HL-60/S4 treated with retinoic acid at 250 ng/mL for 4 days and 3 days (cell line): ENCODE results near the gene LTB4R2.
"Not testable (repeated sequence)": the region's sequence is repeated elsewhere in the genome, so short reads cannot be mapped to it uniquely, and the experiment has no call there.

ENCODE experiments used
- in situ Hi-C: fragments of 300-500 bp; cut with MboI; formaldehyde crosslinking; loops from 2 replicates; pipeline ENCODE4 v1.7.0; 2022; ENCODE audit warnings: low sequenced_read_pairs

LTB4R2 gene

GRCh38 chr14:24317141-24317928 lies 7.4 kb downstream of the LTB4R2 start:
- in situ Hi-C loops: no loop called here

- in situ Hi-C loops: no loop called here
Measured at GRCh38 chr14:24321212-24321975, 11.5 kb downstream of the LTB4R2 start.

- in situ Hi-C loops: no loop called here
Measured at GRCh38 chr14:24322672-24323071, 12.7 kb downstream of the LTB4R2 start.

GRCh38 chr14:24323341-24323740 lies 13.4 kb downstream of the LTB4R2 start:
- in situ Hi-C loops: no loop called here

GRCh38 chr14:24324024-24324423 lies 14.1 kb downstream of the LTB4R2 start:
- in situ Hi-C loops: no loop called here

- in situ Hi-C loops: no loop called here
Measured at GRCh38 chr14:24325041-24325530, 15.1 kb downstream of the LTB4R2 start.

- in situ Hi-C loops: no loop called here
Measured at GRCh38 chr14:24325963-24326362, 16.0 kb downstream of the LTB4R2 start.

GRCh38 chr14:24327303-24327702 lies 17.4 kb downstream of the LTB4R2 start:
- in situ Hi-C loops: no loop called here

- in situ Hi-C loops: not testable (repeated sequence)
Measured at GRCh38 chr14:24327914-24328313, 18.0 kb downstream of the LTB4R2 start.

- in situ Hi-C loops: no loop called here
Measured at GRCh38 chr14:24329073-24329663, 19.2 kb downstream of the LTB4R2 start.

- in situ Hi-C loops: loop anchor here (5.0 kb wide), 1 partner anchor 108 kb away; no protein-coding TSS in a partner anchor
Measured at GRCh38 chr14:24329736-24330135, 19.8 kb downstream of the LTB4R2 start.

GRCh38 chr14:24330973-24331674 lies 21.2 kb downstream of the LTB4R2 start:
- in situ Hi-C loops: loop anchor here (5.0 kb wide), 1 partner anchor 106 kb away; no protein-coding TSS in a partner anchor

GRCh38 chr14:24331731-24332267 lies 21.9 kb downstream of the LTB4R2 start:
- in situ Hi-C loops: loop anchor here (5.0 kb wide), 1 partner anchor 106 kb away; no protein-coding TSS in a partner anchor

- in situ Hi-C loops: loop anchor here (5.0 kb wide), 1 partner anchor 105 kb away; no protein-coding TSS in a partner anchor
Measured at GRCh38 chr14:24332268-24332993, 22.5 kb downstream of the LTB4R2 start.

- in situ Hi-C loops: loop anchor here (5.0 kb wide), 1 partner anchor 103 kb away; no protein-coding TSS in a partner anchor
Measured at GRCh38 chr14:24334431-24335291, 24.7 kb downstream of the LTB4R2 start, which contains the start of gene ADCY4. ADCY4 (minus strand) TSS chr14:24335071; CDS start chr14:24334652, 419 bp downstream.

- in situ Hi-C loops: no loop called here
Measured at GRCh38 chr14:24335461-24336171, 25.7 kb downstream of the LTB4R2 start.

- in situ Hi-C loops: no loop called here
Measured at GRCh38 chr14:24337144-24337823, 27.3 kb downstream of the LTB4R2 start.
